ENCODE data around the gene NUDT9.
"Not testable (repeated sequence)": the region's sequence is repeated elsewhere in the genome, so short reads cannot be mapped to it uniquely, and the experiment has no call there.

GRCh38 chr4:87491851-87492250 lies 69.5 kb downstream of the NUDT9 start:
- TF ChIP-seq CTCF, POLR2AphosphoS5, POLR2A, EP300 (IDR thresholded peaks at IDR 0.05): not testable (repeated sequence)
